Stimulated activated CD4-positive, alpha-beta T cell treated with anti-CD3 and anti-CD28 coated beads, Interleukin-4, amount 100 ng/mL, for 24 hours (primary cell): ENCODE measurements around the gene HOXA10.

Experiments used
- DNase-seq: peaks from one replicate; pipeline ENCODE4 v3.0.0-alpha.2; 2020

The HOXA10 gene

GRCh38 chr7:27128034-27128433, 46.1 kb downstream of the HOXA10 start:
- DNase-seq: no peak

- DNase-seq: no peak
Observed at GRCh38 chr7:27126596-27127327, 47.4 kb downstream of the HOXA10 start.

GRCh38 chr7:27125986-27126394, 48.1 kb downstream of the HOXA10 start:
- no peak for DNase-seq

- no peak for DNase-seq
Observed at GRCh38 chr7:27124902-27125689, 49.0 kb downstream of the HOXA10 start.

GRCh38 chr7:27124096-27124901, 49.8 kb downstream of the HOXA10 start:
- DNase-seq: no peak

- no peak for DNase-seq
Observed at GRCh38 chr7:27123477-27124053, 50.6 kb downstream of the HOXA10 start.

- DNase-seq: no peak
Observed at GRCh38 chr7:27123007-27123476, 51.1 kb downstream of the HOXA10 start.

GRCh38 chr7:27122077-27122910, 51.8 kb downstream of the HOXA10 start:
- no peak for DNase-seq

- DNase-seq: no peak
Observed at GRCh38 chr7:27121684-27122076, 52.4 kb downstream of the HOXA10 start.
